Measurements from ENCODE around the gene DISC1.

- TF ChIP-seq CTCF (IDR thresholded peaks at IDR 0.05) = no peak
- TF ChIP-seq POLR2A (IDR thresholded peaks at IDR 0.05) = no peak
These were observed 451.2 kb downstream of the DISC1 start for GRCh38 chr1:232077809-232078208.
